Dedifferentiated amniotic fluid mesenchymal stem cell (primary cell): ENCODE results near the gene SCD5.

Experiments used
- DNase-seq: peaks from one replicate; pipeline ENCODE4 v3.0.0-alpha.2; 2016; ENCODE audit errors: extremely low spot score

SCD5 gene

DNA sequence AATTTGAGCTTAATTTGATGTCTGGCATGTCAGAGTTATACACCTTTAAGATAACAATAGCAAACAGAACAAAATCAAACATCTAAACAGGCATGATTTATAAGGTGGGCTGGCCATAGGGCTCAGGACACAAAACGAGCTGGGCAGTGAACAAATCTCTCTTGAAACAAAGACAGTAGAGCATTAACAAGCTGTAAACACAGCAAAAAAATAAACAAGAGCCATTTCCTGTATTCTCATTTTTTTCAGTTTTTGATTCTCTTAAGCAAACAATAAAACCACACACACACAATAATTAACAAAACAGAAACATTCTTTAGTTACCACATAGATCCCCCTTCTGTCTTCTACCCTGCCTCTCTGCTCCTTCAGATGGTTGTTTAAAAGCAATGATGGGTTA is 168.5 kb downstream of the SCD5 start:
- DNase-seq = no peak

DNA sequence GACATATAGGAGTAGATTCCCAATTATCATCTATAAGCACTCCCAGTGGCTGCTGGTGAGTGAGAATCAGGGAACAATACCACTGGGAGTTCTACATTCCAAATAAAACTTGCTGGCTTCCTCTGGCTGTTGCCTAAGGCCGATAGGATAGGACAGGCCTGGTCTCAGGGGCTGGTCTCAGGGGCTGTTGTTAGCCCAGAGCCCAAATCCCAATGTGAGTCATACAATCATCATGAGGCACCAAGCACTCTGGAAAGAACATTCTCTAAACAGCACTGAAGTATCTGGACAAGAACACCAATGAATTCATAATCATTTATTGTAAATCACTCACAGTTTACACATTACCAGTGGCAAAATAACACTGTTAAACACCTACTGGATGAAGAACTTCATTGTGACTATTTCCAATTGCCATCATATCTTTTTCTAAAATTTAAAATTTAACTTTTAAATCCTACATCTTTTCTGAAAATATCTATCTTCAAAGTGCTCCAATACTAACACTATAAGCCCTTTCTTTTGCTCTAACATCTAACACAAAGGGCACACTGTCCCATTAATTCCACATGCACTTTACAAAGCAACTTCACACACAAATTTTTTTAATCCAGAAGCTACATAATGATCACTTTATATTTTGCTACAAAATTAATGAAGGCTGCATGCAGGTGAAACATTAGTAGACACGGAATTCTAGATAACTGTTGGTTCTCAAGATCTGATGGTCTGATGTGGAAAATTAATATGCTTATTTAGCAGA is 169.2 kb downstream of the SCD5 start:
- no peak for DNase-seq

DNA sequence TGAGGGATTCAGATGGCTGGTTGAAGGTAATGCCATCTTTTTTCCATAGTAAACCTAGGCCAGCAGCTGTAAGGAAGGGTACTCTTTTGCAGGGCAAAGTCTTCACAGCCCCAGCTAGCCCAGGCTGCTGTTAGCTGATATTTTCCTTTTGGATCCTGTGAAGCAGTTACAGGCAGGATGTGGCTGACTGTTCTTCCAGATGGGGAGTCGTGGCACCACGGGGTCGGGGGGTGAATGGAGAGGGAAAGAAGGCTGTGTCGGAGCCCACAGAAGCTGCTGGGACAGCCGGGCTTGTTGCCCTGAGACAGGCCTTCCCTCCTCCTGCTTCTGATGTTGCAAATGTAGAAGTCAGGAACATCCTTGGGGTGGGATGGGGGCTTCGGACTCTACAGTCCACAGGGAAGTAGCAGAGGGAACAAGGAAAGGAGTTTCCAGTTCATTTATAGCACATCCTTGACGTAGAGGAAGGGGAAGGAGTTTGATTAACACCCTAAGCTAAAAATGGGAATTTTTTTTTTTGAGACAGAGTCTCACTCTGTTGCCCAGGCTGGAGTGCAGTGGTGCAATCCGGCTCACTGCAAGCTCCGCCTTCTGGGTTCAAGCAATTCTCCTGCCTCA is 172.2 kb downstream of the SCD5 start:
- no peak for DNase-seq

DNA sequence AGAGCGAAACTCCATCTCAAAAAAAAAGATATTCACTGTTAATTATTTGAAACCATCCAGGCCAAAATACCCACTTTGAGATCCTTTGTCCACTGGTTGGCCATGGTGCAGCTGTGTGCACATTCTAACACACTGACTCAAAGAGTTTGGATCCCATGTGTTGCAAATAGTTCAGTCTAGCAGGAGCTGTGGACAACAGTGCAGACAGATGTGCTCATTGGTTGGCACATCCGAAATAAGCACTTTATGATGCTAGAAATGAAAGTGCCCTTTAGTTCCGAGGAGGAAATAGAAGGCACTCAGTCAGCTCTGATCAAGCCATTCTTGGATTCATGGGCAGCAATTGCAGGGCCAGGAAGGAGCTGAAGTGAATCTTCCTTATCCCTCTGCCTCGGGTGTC is 173.8 kb downstream of the SCD5 start:
- no peak for DNase-seq

DNA sequence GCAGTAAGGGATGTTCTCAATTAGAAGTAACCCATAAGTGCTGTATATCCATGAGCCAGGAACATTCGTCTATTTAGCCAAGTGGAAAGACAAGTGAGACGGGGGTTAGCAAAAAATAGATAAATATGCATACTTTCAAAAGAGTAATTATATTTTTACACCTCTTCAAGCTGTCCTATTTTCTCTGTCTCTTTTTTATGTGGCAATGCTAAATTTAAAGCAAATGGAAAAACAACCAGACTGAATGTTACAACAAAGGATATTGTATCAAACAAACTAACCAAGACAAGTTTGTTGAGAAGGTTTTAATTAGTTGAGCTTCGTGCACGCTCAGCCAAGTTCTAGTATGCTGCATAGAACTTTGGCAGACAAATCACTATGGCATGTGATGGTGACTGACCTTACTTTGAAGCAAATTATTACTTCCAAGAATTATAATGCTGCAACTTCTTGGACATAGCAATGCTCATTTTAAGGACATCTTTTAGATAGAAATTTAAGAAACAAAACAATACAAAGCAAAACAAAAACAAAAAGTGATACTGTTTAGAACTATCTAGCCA is 175.4 kb downstream of the SCD5 start:
- no peak for DNase-seq

DNA sequence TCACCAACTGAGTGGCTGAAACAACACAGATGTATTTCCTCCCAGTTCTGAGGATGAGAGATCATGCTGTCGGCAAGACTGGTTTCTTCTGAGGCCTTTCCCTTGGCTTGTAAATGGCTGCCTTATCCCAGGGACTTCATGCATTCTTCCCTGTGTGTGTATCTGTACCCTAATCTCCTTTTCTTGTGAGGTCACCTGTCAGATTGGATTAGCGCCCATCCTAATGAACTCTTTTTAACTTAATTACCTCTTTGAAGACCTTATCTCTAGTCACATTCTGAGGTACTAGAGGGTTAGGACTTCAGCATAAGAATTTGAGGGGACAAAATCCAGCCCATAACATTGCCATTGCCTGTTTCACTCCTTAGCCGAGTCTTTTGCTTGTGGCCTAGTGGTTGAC is 177.3 kb downstream of the SCD5 start:
- no peak for DNase-seq

DNA sequence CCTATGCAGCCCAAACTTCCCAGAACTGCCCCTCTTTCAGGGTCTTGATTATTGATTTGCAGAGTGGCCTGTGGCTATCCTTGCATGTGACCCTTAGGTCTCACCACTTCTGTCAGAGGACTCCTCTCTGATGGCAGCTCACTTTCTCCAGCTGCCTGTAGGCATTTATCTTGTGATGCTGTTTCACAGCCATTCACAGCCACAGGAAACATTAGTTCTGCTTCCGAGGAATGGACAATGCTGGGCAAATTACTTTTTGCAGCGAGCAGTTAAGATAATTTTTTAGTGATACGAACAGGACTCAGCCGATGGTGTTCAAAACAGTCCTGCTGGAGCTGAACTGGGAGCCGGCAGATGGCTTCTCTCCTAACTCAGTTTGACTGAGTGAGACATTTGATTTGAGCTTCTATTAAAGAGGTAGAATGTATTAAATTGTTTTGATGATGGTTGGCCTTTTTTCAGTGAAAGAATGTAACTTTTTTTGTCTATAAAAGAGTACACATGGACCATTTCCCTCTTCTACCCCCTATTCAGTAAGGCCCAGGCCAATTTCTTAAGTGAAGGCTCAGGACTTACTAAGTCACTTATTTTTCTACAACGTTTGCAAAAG is 178.4 kb downstream of the SCD5 start:
- DNase-seq = no peak

DNA sequence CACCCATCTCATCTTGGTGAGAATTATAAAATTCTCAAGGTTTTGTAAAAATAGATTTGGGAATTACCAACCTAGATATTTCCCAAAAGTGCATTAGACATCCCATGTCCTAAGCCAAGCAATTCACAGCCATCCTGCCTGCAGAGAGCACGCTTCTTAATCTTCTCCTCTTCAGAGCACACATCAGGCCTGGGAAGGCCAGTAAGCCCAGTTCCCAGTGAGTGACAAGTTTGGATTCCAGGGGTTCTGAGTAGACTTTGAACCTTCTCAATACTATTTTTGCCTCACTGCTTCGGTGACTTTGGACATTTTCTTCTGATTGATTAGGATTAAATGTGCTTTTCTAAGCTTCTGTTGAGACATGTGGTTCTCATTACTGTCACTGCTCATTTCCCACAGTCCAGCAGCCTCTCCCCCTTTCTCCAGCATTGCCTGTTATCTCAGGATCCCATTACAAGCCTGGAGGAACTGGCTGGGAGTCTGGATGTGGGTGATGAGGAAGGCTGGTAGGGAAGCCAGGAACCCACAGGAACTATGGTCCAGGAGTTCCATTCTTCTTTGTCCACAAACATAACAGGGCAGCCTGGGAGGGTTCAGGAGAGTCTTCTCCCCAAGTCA is 180.4 kb downstream of the SCD5 start:
- DNase-seq = peak; percentile 54

DNA sequence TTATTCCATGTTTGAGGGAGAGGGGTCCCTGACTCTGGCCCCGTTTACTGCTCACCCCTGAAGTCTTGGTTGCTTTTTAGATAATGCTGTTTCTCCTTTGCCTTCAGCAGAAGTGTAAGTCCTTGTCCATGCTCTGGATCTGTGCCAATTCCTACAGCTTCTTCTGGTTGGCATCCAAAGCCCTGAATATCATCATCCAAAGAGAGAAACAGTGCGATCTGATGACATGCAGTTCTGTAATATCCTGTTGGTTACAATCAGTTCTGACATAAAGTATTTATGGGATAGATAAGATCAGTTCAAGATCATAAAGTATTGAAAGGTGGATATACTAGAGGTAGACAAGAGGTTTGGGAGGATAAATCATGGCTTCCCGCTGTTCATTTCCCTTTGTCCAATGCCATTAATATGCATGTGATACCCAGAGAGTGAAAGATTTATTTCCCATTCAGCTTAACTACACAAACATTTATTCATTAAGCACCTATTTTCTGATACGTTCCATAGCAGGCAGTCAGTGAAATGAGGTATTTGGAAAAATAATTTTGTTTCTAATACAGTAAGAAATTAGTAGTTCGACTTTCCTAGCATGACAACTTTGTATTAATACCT is 183.7 kb downstream of the SCD5 start:
- DNase-seq = no peak

DNA sequence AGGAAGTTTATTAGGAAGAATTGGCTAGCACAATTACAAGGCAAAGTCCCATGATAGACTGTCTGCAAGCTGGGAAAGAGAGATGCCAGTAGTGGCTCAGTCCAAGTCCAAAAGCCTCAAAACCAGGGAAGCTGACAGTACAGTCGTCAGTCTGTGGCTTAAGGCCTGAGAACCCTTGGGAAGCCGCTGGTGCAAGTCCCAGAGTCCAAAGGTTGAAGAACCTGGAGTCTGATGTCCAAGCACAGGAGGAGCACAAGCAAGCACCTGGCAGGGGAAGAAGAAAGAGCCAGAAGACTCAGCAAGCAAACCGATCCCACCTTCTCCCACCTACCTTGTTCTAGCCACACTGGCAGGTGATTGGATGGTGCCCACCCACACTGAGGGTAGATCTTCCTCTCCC is 185.5 kb downstream of the SCD5 start:
- DNase-seq = no peak

DNA sequence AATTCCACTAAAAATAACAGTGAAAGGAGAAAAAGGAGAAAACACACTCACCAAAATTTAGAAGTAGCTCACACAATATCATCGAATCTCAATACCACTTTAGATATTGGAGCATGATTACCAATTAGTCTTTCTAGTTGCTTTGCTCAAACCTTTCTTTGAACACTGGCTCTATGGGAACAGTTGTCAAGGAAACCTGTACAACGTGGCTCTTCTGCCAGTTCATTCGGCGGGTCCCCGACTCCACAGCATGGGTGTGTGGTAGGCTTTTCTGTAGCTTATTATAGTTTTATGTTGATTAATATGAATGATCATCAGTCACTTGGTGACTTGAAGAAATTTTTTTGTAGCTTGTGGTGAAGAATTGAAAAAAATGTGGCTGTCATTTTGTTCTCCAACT is 186.6 kb downstream of the SCD5 start:
- no peak for DNase-seq

DNA sequence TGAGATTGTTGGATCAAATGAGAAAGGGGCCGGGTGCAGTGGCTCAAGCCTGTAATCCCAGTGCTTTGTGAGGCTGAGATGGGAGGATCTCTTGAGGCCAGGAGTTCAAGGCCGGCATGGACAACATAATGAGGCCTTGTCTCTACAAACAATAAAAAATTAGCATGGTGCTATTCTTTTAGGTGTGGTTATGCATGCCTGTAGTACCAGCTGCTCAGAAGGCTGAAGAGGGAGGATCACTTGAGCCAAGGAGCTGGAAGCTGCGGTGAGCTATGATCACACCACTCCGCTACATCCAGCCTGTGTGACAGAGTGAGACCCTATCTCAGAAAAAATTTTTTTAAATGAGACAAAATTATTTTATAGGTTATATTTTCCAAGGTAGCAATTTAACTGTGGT is 187.1 kb downstream of the SCD5 start:
- no peak for DNase-seq

DNA sequence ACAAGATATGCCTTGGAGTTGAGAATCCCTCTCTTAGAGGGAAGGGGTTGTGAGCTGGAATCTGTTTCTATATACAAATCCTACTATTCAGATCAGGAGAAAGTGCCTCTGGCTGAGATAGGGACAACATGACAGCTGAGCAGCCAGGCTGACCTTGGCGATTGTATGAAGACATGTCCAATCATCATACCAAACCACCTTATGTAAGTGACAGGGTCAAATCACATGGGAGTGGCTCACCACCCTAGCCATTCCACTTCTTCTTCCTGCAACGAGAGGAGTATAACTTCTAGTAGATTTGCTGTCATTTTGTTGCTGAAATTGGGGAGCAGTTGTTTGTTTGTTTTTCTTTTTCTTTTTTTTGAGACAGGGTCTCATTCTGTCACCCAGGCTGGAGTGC is 188.6 kb downstream of the SCD5 start:
- no peak for DNase-seq

DNA sequence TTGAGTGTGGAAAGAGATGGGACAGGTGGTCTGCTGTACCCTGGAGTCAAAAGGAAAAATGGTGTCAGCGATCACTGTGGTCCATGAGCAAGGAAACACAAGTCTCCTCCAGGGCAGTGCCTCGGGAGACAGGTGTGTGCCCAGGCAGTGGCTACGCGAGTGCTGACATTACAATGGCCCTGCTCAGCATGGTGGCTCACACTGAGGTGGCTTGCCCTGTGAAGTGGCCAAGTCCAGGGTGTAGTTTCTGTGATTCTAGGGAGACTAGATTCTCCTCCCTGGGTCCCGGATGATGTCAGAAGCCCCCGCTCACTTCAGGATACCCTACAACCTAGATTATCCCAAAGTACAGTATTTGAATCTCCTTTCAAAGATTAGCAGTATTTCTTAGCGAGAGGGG is 192.0 kb downstream of the SCD5 start:
- no peak for DNase-seq

DNA sequence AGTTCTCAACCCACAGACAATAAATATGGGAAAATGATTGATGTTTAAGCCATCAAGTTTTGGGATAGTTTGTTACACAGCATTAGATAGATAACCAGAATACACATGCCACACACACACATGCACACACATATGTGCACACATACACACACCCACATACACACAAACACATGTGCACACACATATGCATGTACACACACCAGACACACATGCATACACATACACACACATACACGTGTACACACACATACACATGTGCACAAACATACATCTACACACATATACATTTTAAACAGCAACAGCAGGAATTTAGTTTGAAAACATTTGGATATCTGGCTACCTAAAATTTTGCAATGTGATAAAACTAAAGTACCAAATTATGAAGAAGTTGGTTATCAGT is 194.1 kb downstream of the SCD5 start:
- DNase-seq = no peak

DNA sequence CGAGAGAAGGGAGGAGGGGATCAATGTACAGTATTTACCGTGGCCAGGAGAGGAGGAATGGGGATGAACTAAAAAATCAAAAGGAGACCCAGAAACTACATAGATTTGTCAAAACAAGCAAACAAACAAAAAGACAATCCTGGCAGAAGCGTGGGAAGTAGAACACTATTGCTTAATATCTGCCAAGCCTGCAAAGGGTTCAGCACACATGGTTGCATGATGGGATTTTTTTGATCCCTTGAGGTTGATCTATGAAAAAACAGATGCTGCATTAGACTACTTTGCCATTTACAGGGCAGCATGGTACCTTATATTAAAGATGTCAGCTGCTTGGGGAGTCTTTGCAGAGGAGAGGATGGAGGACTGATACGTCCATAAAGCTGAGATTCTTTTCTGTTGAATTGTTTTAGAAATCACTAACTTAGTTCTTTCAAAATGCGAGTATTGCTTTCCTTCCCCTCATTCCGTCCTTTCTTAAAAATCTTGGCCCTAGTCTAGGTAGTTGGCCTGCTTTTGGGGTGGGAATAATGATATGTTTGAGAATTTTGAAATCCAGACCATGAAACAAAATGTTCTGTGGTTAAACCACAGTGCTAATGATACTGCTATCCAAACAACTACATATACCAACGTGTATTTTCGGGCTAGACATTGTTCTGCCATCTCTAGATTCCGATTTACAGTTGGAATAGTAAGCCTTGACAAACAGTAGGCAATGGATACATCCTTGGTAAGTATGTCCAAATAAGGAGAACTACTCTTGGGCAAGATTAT is 197.2 kb downstream of the SCD5 start:
- DNase-seq = no peak

DNA sequence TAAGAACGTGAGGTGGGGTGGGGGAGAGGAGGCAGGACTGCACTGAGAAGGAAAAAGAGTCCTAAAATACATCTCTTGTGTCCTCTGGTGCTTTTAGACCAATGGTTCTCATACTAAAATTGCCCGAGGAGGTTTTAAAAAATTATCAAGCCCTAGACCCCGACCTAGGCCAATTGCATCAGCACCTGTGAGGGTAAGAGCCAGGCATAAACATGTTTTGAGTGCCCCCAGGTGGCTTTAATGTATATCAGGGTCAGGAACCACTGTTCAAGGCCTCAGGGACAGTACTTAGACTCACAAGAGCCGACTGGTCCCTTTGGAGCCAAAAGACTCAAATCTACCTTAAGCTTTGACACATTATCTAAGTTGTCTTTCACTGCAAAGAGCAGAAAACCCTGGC is 199.3 kb downstream of the SCD5 start:
- DNase-seq = no peak

DNA sequence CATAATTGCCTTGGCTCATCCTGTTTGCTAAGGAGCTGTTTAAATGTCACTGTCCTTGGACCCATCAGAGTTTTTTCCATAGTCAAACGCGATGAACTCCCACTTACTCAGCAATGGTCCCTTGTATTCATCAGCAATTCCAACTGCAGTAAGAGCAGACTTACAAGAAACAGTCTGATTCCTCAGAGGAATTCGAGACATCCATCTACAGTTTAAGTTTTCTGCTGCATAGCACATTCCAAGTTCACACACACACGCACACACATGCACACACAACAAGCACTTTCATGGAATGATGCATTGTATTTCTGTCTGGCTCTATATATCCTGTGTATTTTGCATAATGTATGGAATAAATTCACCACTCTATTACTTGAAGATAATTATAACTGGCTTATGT is 204.1 kb downstream of the SCD5 start:
- DNase-seq = no peak

DNA sequence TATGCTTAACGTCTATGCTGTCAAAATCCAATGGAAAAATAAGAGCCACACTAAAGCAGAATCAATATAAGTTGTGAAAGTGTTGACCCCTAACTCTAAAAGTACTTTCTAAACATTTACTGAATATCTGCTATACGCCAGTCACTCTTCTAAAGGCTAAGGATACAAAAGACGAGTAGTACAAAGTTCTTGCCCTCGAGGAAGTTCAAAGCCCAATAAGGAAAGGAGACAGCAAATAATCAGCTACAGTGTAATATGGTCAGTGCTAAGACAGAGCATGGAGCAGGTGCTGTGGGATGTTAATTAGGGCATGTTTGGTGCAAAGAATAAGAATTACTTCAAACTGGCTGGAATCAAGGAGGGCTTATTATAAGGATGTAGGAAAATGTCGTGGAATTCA is 205.2 kb downstream of the SCD5 start:
- no peak for DNase-seq

DNA sequence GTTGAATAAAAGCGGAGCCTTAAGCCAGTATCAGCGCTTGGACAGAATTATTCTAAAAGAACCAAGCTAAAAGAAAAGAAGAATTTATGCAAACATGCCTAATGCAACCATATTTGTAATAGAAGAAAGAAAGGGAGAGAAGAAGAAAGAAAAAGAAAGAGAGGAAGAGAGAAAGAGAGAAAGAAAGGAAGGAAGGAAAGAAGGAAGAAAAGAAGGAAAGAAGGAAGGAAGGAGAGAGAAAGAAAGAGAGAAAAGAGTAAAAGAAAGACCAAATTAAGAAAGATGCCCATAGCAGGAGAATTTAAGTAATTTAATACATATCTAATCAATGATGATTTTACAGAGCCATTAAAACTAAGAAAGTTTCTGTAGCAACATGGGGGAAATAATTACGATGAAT is 206.0 kb downstream of the SCD5 start:
- DNase-seq = no peak

DNA sequence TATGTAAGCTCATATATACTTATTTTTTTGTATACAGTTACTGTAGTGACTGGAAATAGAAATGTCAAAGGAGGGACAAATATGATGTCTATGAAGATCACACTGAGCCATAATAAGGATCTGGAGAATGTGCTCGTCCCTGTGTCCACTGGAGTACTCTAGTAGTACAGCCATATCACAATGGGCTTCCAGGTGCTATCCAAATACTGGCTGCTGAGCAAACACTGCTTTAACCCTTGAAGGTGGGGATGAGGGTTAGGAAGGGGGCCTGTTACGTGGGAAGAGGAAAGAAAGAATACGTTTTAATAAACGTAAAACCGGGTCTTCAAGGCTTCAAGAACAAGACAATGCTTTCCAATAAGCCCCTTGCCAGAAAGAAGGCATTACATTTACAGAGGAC is 207.0 kb downstream of the SCD5 start:
- no peak for DNase-seq
